HCT116 (cell line): Measurements from ENCODE around the gene HVCN1. TPM values are rescaled to one million over a fixed set of nuclear protein-coding genes. Genes with fewer than 3 reads are reported as not detected.

Experiments
- ATAC-seq: fragments of 200-7000 bp; cut with Tn5 transposase; 2 replicates; pipeline ENCODE4 v1.9.1; 2020; ENCODE audit warnings: mild to moderate bottlenecking, moderate library complexity
- BruUV-seq: library from RNA; stranded (reverse); fragments of 400-500 nt; replicated peaks from 2 replicates; lab custom pipeline; 2021; lab: Mats Ljungman, UMichigan
- CTCF ChIA-PET: fragments of 300-600 bp; sonication (Branson Sonifier 250); formaldehyde crosslinking; loops from one replicate; lab custom pipeline; 2021; ENCODE audit warnings: antibody characterized with exemption; lab: Charles Lee
- POLR2A ChIA-PET: fragments of 300-600, 350-600 bp; sonication (Branson Sonifier 250); formaldehyde crosslinking; loops from one replicate; lab custom pipeline; 2021; ENCODE audit warnings: antibody characterized with exemption; lab: Charles Lee
- RAD21 ChIA-PET, 2 experiments: fragments of 300-600 bp; sonication (Branson Sonifier 250); formaldehyde crosslinking; loops; one replicate each; lab custom pipeline; 2023; ENCODE audit warnings: low total read pairs in 2 of 2; ENCODE audit not compliant: uncharacterized antibody in 2 of 2, unreplicated experiment in 2 of 2, low non-redundant PET in 1 of 2; lab: Charles Lee
- DNase-seq: peaks from one replicate; pipeline ENCODE4 v3.0.0-alpha.2; 2010; ENCODE audit warnings: low read depth, low spot score
- H2AFZ ChIP-seq: fragments of 200-600 bp; shearing (Covaris generic), sonication (generic); 2 replicates; pipeline ENCODE4 v1.6.1; 2017; ENCODE audit warnings: low read depth, mixed run types, mixed read lengths, antibody characterized with exemption, low read length; ENCODE audit not compliant: poor library complexity, severe bottlenecking
- H3K27ac ChIP-seq: 2 replicates; pipeline ENCODE4 v1.5.1; 2012; ENCODE audit warnings: low read depth, low read length
- H3K27me3 ChIP-seq: fragments of 200-600 bp; sonication (generic); 2 replicates; pipeline ENCODE4 v1.6.1; 2016; ENCODE audit warnings: mixed run types, low read length, mixed read lengths; ENCODE audit not compliant: insufficient read depth
- H3K36me3 ChIP-seq, 2 experiments: fragments of 200-500 bp in 1 of 2; fragments of 200-600 bp in 1 of 2; sonication (Bioruptor generic) in 1 of 2; sonication (generic) in 1 of 2; 2 replicates each; pipeline versions ENCODE4 v1.5.1 to v1.6.1; 2014 to 2016; ENCODE audit warnings: low read length in 2 of 2, inconsistent platforms in 1 of 2, mixed read lengths in 1 of 2, mixed run types in 1 of 2; ENCODE audit not compliant: insufficient read depth in 2 of 2, control insufficient read depth in 1 of 2
- H3K4me1 ChIP-seq, 2 experiments: fragments of 200-600 bp in 1 of 2; sonication (generic) in 1 of 2; 2 replicates each; pipeline versions ENCODE4 v1.5.1 to v1.6.1; 2012 to 2017; ENCODE audit warnings: low read length in 2 of 2, inconsistent platforms in 1 of 2, mild to moderate bottlenecking in 1 of 2, mixed read lengths in 1 of 2, mixed run types in 1 of 2, moderate library complexity in 1 of 2; ENCODE audit not compliant: insufficient read depth in 2 of 2, control insufficient read depth in 1 of 2
- H3K4me2 ChIP-seq: fragments of 200-600 bp; sonication (generic); 2 replicates; pipeline ENCODE4 v1.6.1; 2017; ENCODE audit warnings: mixed run types, low read length, mixed read lengths
- H3K4me3 ChIP-seq, 2 experiments: fragments of 200-600 bp in 1 of 2; sonication (generic) in 1 of 2; replicated peaks in 1 of 2; 2 replicates each; pipeline ENCODE4 v1.5.1; 2011 to 2016; ENCODE audit warnings: low read length in 2 of 2, control low read depth in 1 of 2, low read depth in 1 of 2, mild to moderate bottlenecking in 1 of 2, mixed read lengths in 1 of 2, mixed run types in 1 of 2
- H3K79me2 ChIP-seq: fragments of 200-600 bp; sonication (generic); 2 replicates; pipeline ENCODE4 v1.6.1; 2017; ENCODE audit warnings: mild to moderate bottlenecking, mixed run types, low read length, moderate library complexity, mixed read lengths; ENCODE audit not compliant: insufficient read depth
- H3K9ac ChIP-seq: fragments of 200-600 bp; sonication (generic); 2 replicates; pipeline ENCODE4 v1.6.1; 2016; ENCODE audit warnings: low read length, mixed read lengths
- H3K9me2 ChIP-seq: fragments of 200-600 bp; sonication (generic), shearing (Covaris generic); 2 replicates; pipeline ENCODE4 v1.6.1; 2017; ENCODE audit warnings: mixed run types, mild to moderate bottlenecking, moderate library complexity; ENCODE audit not compliant: insufficient read depth
- H3K9me3 ChIP-seq, 2 experiments: fragments of 200-500 bp in 1 of 2; fragments of 200-600 bp in 1 of 2; sonication (Bioruptor generic) in 1 of 2; sonication (generic) in 1 of 2; 2 replicates each; pipeline ENCODE4 v1.6.1; 2014 to 2017; ENCODE audit warnings: low read length in 2 of 2, mixed read lengths in 2 of 2, inconsistent platforms in 1 of 2, low read depth in 1 of 2, mild to moderate bottlenecking in 1 of 2, mixed run types in 1 of 2, moderate library complexity in 1 of 2; ENCODE audit not compliant: control insufficient read depth in 1 of 2, insufficient read depth in 1 of 2
- H4K20me1 ChIP-seq: fragments of 200-600 bp; sonication (generic), shearing (Covaris generic); 2 replicates; pipeline ENCODE4 v1.6.1; 2017; ENCODE audit warnings: mixed run types, mild to moderate bottlenecking, moderate library complexity; ENCODE audit not compliant: insufficient read depth
- CBX3 ChIP-seq: IDR thresholded peaks from 2 replicates; pipeline ENCODE4 v1.6.1; 2012; ENCODE audit warnings: low read depth
- CEBPB ChIP-seq: IDR thresholded peaks from 2 replicates; pipeline ENCODE4 v1.6.1; 2012; ENCODE audit warnings: low read depth
- ELF1 ChIP-seq: IDR thresholded peaks from 2 replicates; pipeline ENCODE4 v1.6.1; 2012; ENCODE audit warnings: low read depth, borderline replicate concordance
- EZH2 ChIP-seq: fragments of 200-600 bp; sonication (generic); IDR thresholded peaks from 2 replicates; pipeline ENCODE4 v1.6.1; 2017; ENCODE audit warnings: antibody characterized with exemption, mixed run types
- EZH2phosphoT487 ChIP-seq: fragments of 200-600 bp; IDR thresholded peaks from 2 replicates; pipeline ENCODE4 v1.6.1; 2018; ENCODE audit warnings: antibody characterized with exemption, borderline replicate concordance
- FOSL1 ChIP-seq: IDR thresholded peaks from 2 replicates; pipeline ENCODE4 v1.6.1; 2012; ENCODE audit warnings: low read depth
- POLR2A ChIP-seq: IDR thresholded peaks from 2 replicates; pipeline ENCODE4 v1.7.0; 2011; ENCODE audit warnings: borderline replicate concordance; ENCODE audit not compliant: insufficient read depth, insufficient read length; ENCODE audit errors: extremely low read depth
- POLR2AphosphoS5 ChIP-seq: IDR thresholded peaks from 2 replicates; pipeline ENCODE4 v1.6.1; 2011; ENCODE audit warnings: mild to moderate bottlenecking, low read depth, low read length, moderate library complexity
- RAD21 ChIP-seq: IDR thresholded peaks from 2 replicates; pipeline ENCODE4 v1.6.1; 2012; ENCODE audit warnings: low read depth, mild to moderate bottlenecking
- SIN3A ChIP-seq: IDR thresholded peaks from 2 replicates; pipeline ENCODE4 v1.6.1; 2012; ENCODE audit warnings: low read depth
- TCF7L2 ChIP-seq: IDR thresholded peaks from 2 replicates; pipeline ENCODE4 v1.7.0; 2011; ENCODE audit warnings: borderline replicate concordance, inconsistent platforms; ENCODE audit not compliant: insufficient read depth, insufficient read length; ENCODE audit errors: extremely low read depth
- YY1 ChIP-seq: IDR thresholded peaks from 2 replicates; pipeline ENCODE4 v1.6.1; 2011; ENCODE audit warnings: low read length, low read depth, moderate library complexity, mild to moderate bottlenecking; ENCODE audit not compliant: insufficient replicate concordance; ENCODE audit errors: extremely low read depth
- ZFX ChIP-seq: fragments of 450-650 bp; IDR thresholded peaks from 2 replicates; pipeline ENCODE4 v1.6.1; 2017
- intact Hi-C: fragments of 100-400 bp; cut with micrococcal nuclease; formaldehyde crosslinking; loops from 2 replicates; pipeline ENCODE4 v1.10.0; 2022
- total RNA-seq: library from RNA; stranded (reverse); gene quantifications from one replicate; pipeline ENCODE4 v1.2.1, GENCODE V29; 2021; ENCODE audit not compliant: unreplicated experiment
- TF ChIP-seq, protein P1 (sequence below): IDR thresholded peaks from 2 replicates; pipeline ENCODE4 v1.6.1; 2012
- TF ChIP-seq, protein P2 (sequence below), 3 experiments: fragments of 200-600 bp in 1 of 3; sonication (generic) in 1 of 3; IDR thresholded peaks in 2 of 3; conservative IDR thresholded peaks in 1 of 3; 2 replicates each; pipeline ENCODE4 v1.5.1; 2012 to 2017; ENCODE audit warnings: low read depth in 2 of 3, low read length in 2 of 3, antibody characterized with exemption in 1 of 3, borderline replicate concordance in 1 of 3, control low read depth in 1 of 3, mild to moderate bottlenecking in 1 of 3, mixed read lengths in 1 of 3, mixed run types in 1 of 3, moderate library complexity in 1 of 3; ENCODE audit not compliant: insufficient read depth in 1 of 3
- TF ChIP-seq, protein P3 (sequence below): IDR thresholded peaks from 2 replicates; pipeline ENCODE4 v1.6.1; 2012
- TF ChIP-seq, protein P4 (sequence below): IDR thresholded peaks from 2 replicates; pipeline ENCODE4 v1.6.1; 2011; ENCODE audit warnings: mild to moderate bottlenecking, low read length, moderate library complexity; ENCODE audit not compliant: insufficient replicate concordance; ENCODE audit errors: extremely low read depth

HVCN1 gene
- total RNA-seq, 1 experiment from 2014 or later, result 0.15 TPM

DNA sequence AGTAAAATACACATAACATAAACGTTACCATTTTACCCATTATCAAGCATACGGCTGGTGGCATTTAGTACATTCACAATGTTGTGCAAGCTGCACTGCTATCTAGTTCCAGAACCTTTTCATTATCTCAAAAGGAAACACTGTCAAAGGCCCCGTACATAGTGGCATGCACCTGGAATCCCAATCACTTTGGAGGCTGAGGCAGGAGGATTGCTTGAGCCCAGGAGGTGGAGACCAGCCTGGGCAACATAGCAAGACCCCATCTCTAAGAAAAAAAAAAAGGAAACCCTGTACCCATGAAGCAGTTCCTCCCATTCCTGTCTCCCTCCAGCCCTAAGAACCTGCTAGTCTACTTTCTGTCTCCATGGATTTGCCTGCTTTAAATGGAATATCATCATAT lies 7.4 kb upstream of the HVCN1 start:
- Histone ChIP-seq H3K4me3 (no peak overlapping the region), H2AFZ (no peak overlapping the region), H3K36me3 (no peaks in the 10 kb centered on the region), H3K27me3 (no peaks in the 10 kb centered on the region), H3K9me2 (no peaks in the 10 kb centered on the region), H3K27ac (no peak overlapping the region), H4K20me1 (no peaks in the 10 kb centered on the region), H3K4me1 (peaks cover 6 to 14% of the 10 kb centered on the region in 2 experiments), H3K79me2 (no peaks in the 10 kb centered on the region), H3K4me2 (no peak overlapping the region), H3K9me3 (no peaks in the 10 kb centered on the region), H3K9ac (no peak overlapping the region)
- CTCF ChIA-PET, result no interaction called here
- RAD21 ChIA-PET, result no interaction called here
- ATAC-seq, result no peak
- TF ChIP-seq CEBPB (no peak), RAD21 (no peak), EZH2 (no peak), POLR2AphosphoS5 (no peak), EZH2phosphoT487 (no peak), TCF7L2 (no peak), FOSL1 (no peak), ELF1 (no peak), CBX3 (no peak), ZFX (no peak), SIN3A (no peak), POLR2A (no peak), YY1 (no peak)
- TF ChIP-seq, protein P1, sequence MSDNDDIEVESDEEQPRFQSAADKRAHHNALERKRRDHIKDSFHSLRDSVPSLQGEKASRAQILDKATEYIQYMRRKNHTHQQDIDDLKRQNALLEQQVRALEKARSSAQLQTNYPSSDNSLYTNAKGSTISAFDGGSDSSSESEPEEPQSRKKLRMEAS, result no peak
- TF ChIP-seq, protein P2, sequence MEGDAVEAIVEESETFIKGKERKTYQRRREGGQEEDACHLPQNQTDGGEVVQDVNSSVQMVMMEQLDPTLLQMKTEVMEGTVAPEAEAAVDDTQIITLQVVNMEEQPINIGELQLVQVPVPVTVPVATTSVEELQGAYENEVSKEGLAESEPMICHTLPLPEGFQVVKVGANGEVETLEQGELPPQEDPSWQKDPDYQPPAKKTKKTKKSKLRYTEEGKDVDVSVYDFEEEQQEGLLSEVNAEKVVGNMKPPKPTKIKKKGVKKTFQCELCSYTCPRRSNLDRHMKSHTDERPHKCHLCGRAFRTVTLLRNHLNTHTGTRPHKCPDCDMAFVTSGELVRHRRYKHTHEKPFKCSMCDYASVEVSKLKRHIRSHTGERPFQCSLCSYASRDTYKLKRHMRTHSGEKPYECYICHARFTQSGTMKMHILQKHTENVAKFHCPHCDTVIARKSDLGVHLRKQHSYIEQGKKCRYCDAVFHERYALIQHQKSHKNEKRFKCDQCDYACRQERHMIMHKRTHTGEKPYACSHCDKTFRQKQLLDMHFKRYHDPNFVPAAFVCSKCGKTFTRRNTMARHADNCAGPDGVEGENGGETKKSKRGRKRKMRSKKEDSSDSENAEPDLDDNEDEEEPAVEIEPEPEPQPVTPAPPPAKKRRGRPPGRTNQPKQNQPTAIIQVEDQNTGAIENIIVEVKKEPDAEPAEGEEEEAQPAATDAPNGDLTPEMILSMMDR (IDR thresholded peaks at IDR 0.05 in 2 of 3, conservative IDR thresholded peaks at IDR 0.05 in 1 of 3; ENCODE audit: borderline replicate concordance in 1 of 3, insufficient read depth in 1 of 3, low read depth in 2 of 3, low read length in 2 of 3), result no peak
- TF ChIP-seq, protein P3, sequence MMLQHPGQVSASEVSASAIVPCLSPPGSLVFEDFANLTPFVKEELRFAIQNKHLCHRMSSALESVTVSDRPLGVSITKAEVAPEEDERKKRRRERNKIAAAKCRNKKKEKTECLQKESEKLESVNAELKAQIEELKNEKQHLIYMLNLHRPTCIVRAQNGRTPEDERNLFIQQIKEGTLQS, result no peak
- TF ChIP-seq, protein P4, sequence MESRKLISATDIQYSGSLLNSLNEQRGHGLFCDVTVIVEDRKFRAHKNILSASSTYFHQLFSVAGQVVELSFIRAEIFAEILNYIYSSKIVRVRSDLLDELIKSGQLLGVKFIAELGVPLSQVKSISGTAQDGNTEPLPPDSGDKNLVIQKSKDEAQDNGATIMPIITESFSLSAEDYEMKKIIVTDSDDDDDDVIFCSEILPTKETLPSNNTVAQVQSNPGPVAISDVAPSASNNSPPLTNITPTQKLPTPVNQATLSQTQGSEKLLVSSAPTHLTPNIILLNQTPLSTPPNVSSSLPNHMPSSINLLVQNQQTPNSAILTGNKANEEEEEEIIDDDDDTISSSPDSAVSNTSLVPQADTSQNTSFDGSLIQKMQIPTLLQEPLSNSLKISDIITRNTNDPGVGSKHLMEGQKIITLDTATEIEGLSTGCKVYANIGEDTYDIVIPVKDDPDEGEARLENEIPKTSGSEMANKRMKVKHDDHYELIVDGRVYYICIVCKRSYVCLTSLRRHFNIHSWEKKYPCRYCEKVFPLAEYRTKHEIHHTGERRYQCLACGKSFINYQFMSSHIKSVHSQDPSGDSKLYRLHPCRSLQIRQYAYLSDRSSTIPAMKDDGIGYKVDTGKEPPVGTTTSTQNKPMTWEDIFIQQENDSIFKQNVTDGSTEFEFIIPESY, result no peak
- intact Hi-C loops, result loop anchor here (10.0 kb wide), 1 partner anchor 81 kb away; the partner anchor contains the start of gene TCTN1
- DNase-seq, result no peak
- no TSS peak for BruUV-seq
- POLR2A ChIA-PET, result no interaction called here
